GM13977 (cell line): Measurements from ENCODE around the gene CCDC69.
"Not testable (repeated sequence)": the region's sequence is repeated elsewhere in the genome, so short reads cannot be mapped to it uniquely, and the experiment has no call there.

Experiments
- DNase-seq: peaks from one replicate; pipeline ENCODE4 v3.0.0; 2012; ENCODE audit warnings: low spot score
- CTCF ChIP-seq: IDR thresholded peaks from 2 replicates; pipeline ENCODE4 v1.5.1; 2012; ENCODE audit warnings: mild to moderate bottlenecking, control low read depth; ENCODE audit not compliant: insufficient read depth; ENCODE audit errors: extremely low read depth, missing control alignments
- in situ Hi-C: fragments of 300-500 bp; cut with MboI; formaldehyde crosslinking; loops from one replicate; pipeline ENCODE4 v1.12.0; 2022; ENCODE audit warnings: low sequenced_read_pairs, low pct_unique_long_range_greater_than_20kb, mixed read lengths, inconsistent platforms; ENCODE audit not compliant: unreplicated experiment

The CCDC69 gene

DNA sequence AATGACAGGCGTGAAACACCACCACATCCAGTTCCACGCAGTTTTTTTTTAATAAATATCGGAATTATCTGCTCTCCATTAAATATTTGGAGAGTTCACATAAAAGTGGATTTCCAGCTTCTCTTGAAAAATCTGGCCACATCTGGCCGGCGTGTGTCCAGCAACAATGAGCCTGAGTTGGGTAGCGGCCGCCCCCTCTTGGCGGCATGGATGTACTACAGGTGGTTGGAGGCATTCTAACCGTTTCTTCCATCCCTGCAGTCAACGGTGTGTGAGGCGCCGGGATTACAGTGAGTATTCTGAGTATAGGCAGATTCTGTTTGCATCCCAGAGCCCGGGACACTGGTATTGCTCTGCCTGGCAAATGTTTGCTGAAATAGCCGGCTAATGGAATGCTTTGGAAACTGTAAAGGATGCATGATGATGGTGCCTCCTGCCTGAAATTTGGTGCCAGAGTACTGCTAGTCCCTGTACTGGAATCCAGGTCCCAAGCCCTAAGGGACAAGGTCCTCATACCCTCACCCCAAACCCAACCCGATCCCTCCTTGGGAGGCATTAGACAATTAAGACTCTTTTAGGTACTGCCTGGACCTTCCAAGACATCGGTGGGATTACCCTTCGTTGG is 15.5 kb upstream of the CCDC69 start:
- in situ Hi-C loops = no loop called here
- peak; percentile 72 for DNase-seq
- TF ChIP-seq CTCF = peak; percentile 95

GRCh38 chr5:151238303-151238741 is 14.4 kb upstream of the CCDC69 start:
- no peak for TF ChIP-seq CTCF
- peak; percentile 60 for DNase-seq
- in situ Hi-C loops = no loop called here

GRCh38 chr5:151237685-151238084 is 13.8 kb upstream of the CCDC69 start:
- no peak for DNase-seq
- in situ Hi-C loops = no loop called here
- TF ChIP-seq CTCF = no peak

GRCh38 chr5:151236888-151237287 is 13.0 kb upstream of the CCDC69 start:
- DNase-seq = no peak
- in situ Hi-C loops = no loop called here
- no peak for TF ChIP-seq CTCF

- in situ Hi-C loops, DNase-seq: not testable (repeated sequence)
These were observed 11.3 kb upstream of the CCDC69 start for GRCh38 chr5:151235239-151235571.

DNA sequence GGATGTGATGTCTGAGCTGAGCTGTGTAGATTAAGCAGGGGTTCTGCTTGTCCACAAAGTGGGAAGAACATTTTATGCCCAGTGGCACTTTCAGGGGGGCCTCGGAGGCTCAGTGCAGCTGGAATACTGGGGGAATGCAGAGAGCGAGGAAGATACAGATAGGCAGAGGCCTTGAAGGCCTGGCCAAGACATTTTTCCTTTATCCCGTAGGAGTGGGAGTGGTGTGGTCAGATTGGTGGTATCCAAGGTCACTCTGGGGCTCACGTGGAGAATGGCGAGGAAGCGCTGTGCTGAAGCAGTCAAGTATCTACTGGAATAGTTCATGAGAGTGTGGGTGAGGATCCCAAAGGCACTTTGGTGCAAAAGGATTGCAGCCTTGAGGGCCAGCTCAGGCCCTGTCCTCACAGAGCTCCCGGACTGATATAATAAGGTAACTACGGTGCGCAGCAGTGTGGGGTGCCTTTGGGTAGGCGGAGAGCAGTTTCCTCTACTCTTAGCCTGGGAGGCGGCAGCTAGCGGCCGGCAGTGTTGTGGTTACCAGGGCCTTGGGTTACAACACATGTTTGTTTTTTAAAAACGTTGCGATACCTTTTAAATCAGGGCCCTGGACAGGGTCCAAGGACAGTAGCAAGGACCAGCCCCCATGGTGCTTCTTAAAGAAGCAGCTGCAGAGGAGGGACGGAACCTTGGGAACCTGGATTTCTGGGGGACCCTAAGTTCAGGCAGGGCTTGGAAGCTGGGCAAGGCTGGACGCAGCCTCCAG is 10.8 kb upstream of the CCDC69 start:
- TF ChIP-seq CTCF = no peak
- in situ Hi-C loops = no loop called here
- peak; percentile 75 for DNase-seq

- TF ChIP-seq CTCF = no peak
- in situ Hi-C loops = no loop called here
- peak; percentile 64 for DNase-seq
These were observed 9.8 kb upstream of the CCDC69 start for GRCh38 chr5:151233616-151234085.
